Spleen (tissue), 11 donors: ENCODE results near the gene BRD4. TPM values are rescaled to one million over a fixed set of nuclear protein-coding genes. Genes with fewer than 3 reads are reported as not detected.
A peak's percentile ranks its signal among the peaks of the same experiment; 100 is the strongest.

Experiments used
- DNase-seq: peaks from one replicate; pipeline ENCODE4 v3.0.0-alpha.2; 2020
- H3K27ac ChIP-seq, 8 donors: fragments of 200-600 bp; sonication (generic) in 7 of 8; 1 replicate in 4 of 8; 2 replicates in 4 of 8; pipeline versions ENCODE4 v1.5.0 to v1.8.0; 2016 to 2021; ENCODE audit warnings: inconsistent platforms in 4 of 8, mild to moderate bottlenecking in 4 of 8, moderate library complexity in 1 of 8
- H3K27me3 ChIP-seq, 7 donors: fragments of 200-600 bp; sonication (generic) in 6 of 7; replicated peaks in 1 of 7; 1 replicate in 4 of 7; 2 replicates in 3 of 7; pipeline versions ENCODE4 v1.5.0 to v1.8.0; 2016 to 2021; ENCODE audit warnings: inconsistent platforms in 3 of 7, mild to moderate bottlenecking in 1 of 7
- H3K36me3 ChIP-seq, 6 donors: fragments of 200-600 bp; sonication (generic) in 5 of 6; 1 replicate in 4 of 6; 2 replicates in 2 of 6; pipeline versions ENCODE4 v1.5.0 to v1.8.0; 2016 to 2021; ENCODE audit warnings: inconsistent platforms in 2 of 6
- H3K4me1 ChIP-seq, 6 donors: fragments of 200-600 bp; sonication (generic) in 5 of 6; 1 replicate in 3 of 6; 2 replicates in 3 of 6; pipeline versions ENCODE4 v1.5.0 to v1.8.0; 2016 to 2021; ENCODE audit warnings: inconsistent platforms in 3 of 6
- H3K4me3 ChIP-seq, 8 donors: fragments of 200-600 bp; sonication (generic) in 7 of 8; 1 replicate in 4 of 8; 2 replicates in 4 of 8; pipeline versions ENCODE4 v1.5.0 to v1.8.0; 2016 to 2021; ENCODE audit warnings: inconsistent platforms in 4 of 8, mild to moderate bottlenecking in 4 of 8, moderate library complexity in 2 of 8
- H3K9me3 ChIP-seq, 8 donors: fragments of 200-600 bp; sonication (generic) in 7 of 8; 1 replicate in 4 of 8; 2 replicates in 4 of 8; pipeline versions ENCODE4 v1.5.0 to v1.8.0; 2016 to 2021; ENCODE audit warnings: inconsistent platforms in 4 of 8
- CTCF ChIP-seq, 11 experiments: fragments of 200-600 bp in 7 of 11; fragments of 450-650 bp in 4 of 11; sonication (generic) in 4 of 11; IDR thresholded peaks in 8 of 11; conservative IDR thresholded peaks in 3 of 11; 1 replicate in 7 of 11; 2 replicates in 4 of 11; pipeline versions ENCODE4 v1.4.0 to v1.8.0; 2016 to 2021; ENCODE audit warnings: antibody characterized with exemption in 11 of 11, inconsistent platforms in 4 of 11, mild to moderate bottlenecking in 1 of 11
- POLR2A ChIP-seq, 3 donors: fragments of 450-650 bp; IDR thresholded peaks; one replicate each; pipeline ENCODE4 v1.5.1; 2017; ENCODE audit warnings: antibody characterized with exemption in 3 of 3, mild to moderate bottlenecking in 1 of 3
- POLR2AphosphoS5 ChIP-seq, 3 donors: sonication (generic); formaldehyde crosslinking; IDR thresholded peaks; one replicate each; pipeline ENCODE4 v1.5.1; 2017; ENCODE audit warnings: antibody characterized with exemption in 3 of 3
- WGBS, 5 donors: extraction: QIAGEN DNeasy Blood & Tissue Kit in 3 of 5; methylation state at CpG; one replicate each; pipeline versions ENCODE4 v1.1.5 to v1.1.7; 2013 to 2018; 5-methylcytosine and 5-hydroxymethylcytosine counted together
- intact Hi-C: fragments of 100-400 bp; cut with DNase I; formaldehyde crosslinking; loops from one replicate; pipeline ENCODE4 v1.15.0; 2023; ENCODE audit warnings: low total_unique reads
- polyA plus RNA-seq, 3 donors: library from polyadenylated mRNA; stranded (reverse); fragments of 200-250 nt; gene quantifications; one replicate each; pipeline ENCODE4 v1.2.1, GENCODE V29; 2013
- total RNA-seq, 7 donors: library from RNA; depleted of rRNA in 3 of 7; stranded (reverse); fragments of >200 nt in 3 of 7; fragmentation: NEBNext Ultra II Directional in 4 of 7; extraction: Animal tissue kit (Norgen Biotek cat#: 25700) in 4 of 7; gene quantifications; one replicate each; pipeline versions ENCODE4 v1.1.0 to v1.2.1, GENCODE V29; 2016 to 2021
- donor health status: healthy with polysubstance abuse.
- donor health status: DM: no; HTN: no; CAD: no; lungs with moderate emphysema.
- donor health status: DM: no; HTN: no; CAD: no.
- donor health status: Bipolar disorder and iron deficiency.
- donor health status: healthy.
- donor health status: DM: no; HTN: no; CAD: no.
- donor health status: DM: yes; HTN: yes; CAD: no.

BRD4 gene
- total and polyA plus RNA-seq, 10 donors: 10.3 to 146 (median 68.0) TPM

- Histone ChIP-seq H3K27ac (peak overlapping the region in 4 of 8 donors; percentile 4 to 45 (median 25)), H3K4me1 (peaks cover 0 to 72% (median 47%) of the 10 kb centered on the region in 6 donors), H3K27me3 (peaks cover 2 to 99% (median 45%) of the 10 kb centered on the region in 7 donors), H3K4me3 (peak overlapping the region in 1 of 8 donors; percentile 36), H3K36me3 (peaks cover 0 to 4% (median 0%) of the 10 kb centered on the region in 6 donors), H3K9me3 (no peaks in the 10 kb centered on the region)
- intact Hi-C loops: no loop called here
- TF ChIP-seq POLR2A (IDR thresholded peaks at IDR 0.05): no peak
- no peak for TF ChIP-seq POLR2AphosphoS5 (IDR thresholded peaks at IDR 0.05)
- TF ChIP-seq CTCF (IDR thresholded peaks at IDR 0.05 in 8 of 11, conservative IDR thresholded peaks at IDR 0.05 in 3 of 11): no peak
- no peak for DNase-seq
- WGBS, 5 donors: 32 to 44% (median 39%) methylated on average over 8 of the region's 8 CpGs
Observed at GRCh38 chr19:15197942-15198341, 134.4 kb downstream of the BRD4 start.

GRCh38 chr19:15197275-15197941, 134.9 kb downstream of the BRD4 start:
- no peak for DNase-seq
- TF ChIP-seq POLR2AphosphoS5 (IDR thresholded peaks at IDR 0.05): peak; percentile 16 to 56 (median 31)
- no peak for TF ChIP-seq CTCF (IDR thresholded peaks at IDR 0.05 in 8 of 11, conservative IDR thresholded peaks at IDR 0.05 in 3 of 11)
- TF ChIP-seq POLR2A (IDR thresholded peaks at IDR 0.05): no peak
- Histone ChIP-seq H3K27ac (peak overlapping the region in 4 of 8 donors; percentile 4 to 45 (median 25)), H3K9me3 (no peaks in the 10 kb centered on the region), H3K4me3 (peak overlapping the region in 1 of 8 donors; percentile 36), H3K36me3 (peaks cover 0 to 7% (median 0%) of the 10 kb centered on the region in 6 donors), H3K4me1 (peaks cover 0 to 72% (median 47%) of the 10 kb centered on the region in 6 donors), H3K27me3 (peaks cover 2 to 99% (median 45%) of the 10 kb centered on the region in 7 donors)
- intact Hi-C loops: no loop called here
- WGBS, 5 donors: 3 to 16% (median 7%) methylated on average over 6 to 12 of the region's 14 CpGs

- 50 to 68% (median 53%) methylated on average over 4 of the region's 4 CpGs for WGBS, 5 donors
- peaks cover 0 to 16% (median 0%) of the 10 kb centered on the region in 6 donors for H3K36me3 ChIP-seq
- no peaks in the 10 kb centered on the region for H3K9me3 ChIP-seq
- H3K27me3 ChIP-seq: peaks cover 2 to 99% (median 49%) of the 10 kb centered on the region in 7 donors
- DNase-seq: no peak
- intact Hi-C loops: no loop called here
- peaks cover 0 to 72% (median 47%) of the 10 kb centered on the region in 6 donors for H3K4me1 ChIP-seq
- H3K4me3 ChIP-seq: peak overlapping the region in 3 of 8 donors; percentile 21 to 60 (median 29)
- TF ChIP-seq POLR2A (IDR thresholded peaks at IDR 0.05) (no peak), POLR2AphosphoS5 (IDR thresholded peaks at IDR 0.05) (no peak), CTCF (IDR thresholded peaks at IDR 0.05 in 8 of 11, conservative IDR thresholded peaks at IDR 0.05 in 3 of 11) (no peak)
- H3K27ac ChIP-seq: peak overlapping the region in 3 of 8 donors; percentile 63 to 74 (median 67)
Observed at GRCh38 chr19:15196360-15197005, 135.9 kb downstream of the BRD4 start.
